ENCODE measurements around the gene GMCL1. TPM values are rescaled to one million over a fixed set of nuclear protein-coding genes. Genes with fewer than 3 reads are reported as not detected.

Gene GMCL1
- total and polyA plus RNA-seq, 9 of the 15 experiments (the other 6 are each of a cell fraction or from before 2014, with no cell fraction given) = 7.0 to 27.3 (median 15.4) TPM

DNA sequence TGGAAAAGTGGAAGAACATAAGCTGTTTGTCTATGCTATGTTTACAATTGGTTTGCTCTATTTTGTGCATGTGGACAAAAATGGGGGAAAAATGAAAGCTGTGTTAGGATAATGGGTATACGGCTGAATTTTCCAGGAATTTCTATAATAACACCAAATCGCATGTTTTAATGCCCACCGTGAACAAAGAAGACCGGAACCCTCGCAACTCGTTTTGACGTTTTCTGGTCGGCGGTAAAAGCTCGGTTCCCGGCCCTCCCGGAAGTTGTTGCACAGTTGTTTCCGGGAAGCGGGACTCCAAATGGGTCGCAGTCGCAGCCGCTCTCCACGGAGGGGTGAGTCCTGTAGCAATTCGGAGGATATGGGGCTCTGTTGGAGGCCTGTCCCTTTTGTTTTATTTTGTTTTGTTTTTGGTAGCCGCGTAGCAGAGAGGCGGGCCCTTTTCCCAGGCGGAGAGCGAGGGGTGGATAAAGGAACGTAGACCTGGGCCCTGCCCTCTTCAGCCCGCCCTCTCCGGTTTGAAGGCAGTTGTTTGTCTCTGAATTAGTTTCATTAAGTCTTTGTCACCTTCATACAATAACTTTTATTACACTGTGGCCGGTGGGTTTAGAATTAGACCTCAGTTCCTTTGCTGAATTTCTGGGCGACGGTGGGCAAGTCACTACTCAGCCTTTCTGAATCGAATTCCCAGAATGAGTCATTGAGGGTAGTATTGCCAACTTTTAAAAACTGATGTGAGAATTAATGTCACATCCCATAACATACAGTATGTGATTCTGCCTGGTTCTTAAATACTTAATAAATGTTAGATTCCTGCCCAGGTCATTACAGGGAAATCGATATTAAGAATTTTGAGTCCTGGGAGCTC is 64.5 kb downstream of the GMCL1 start, which contains the start of gene SNRNP27 (continued):
- TF ChIP-seq SIN3A (IDR thresholded peaks at IDR 0.05; ENCODE audit: borderline replicate concordance in 2 of 2, control insufficient read depth in 1 of 2, low read depth in 2 of 2, low read length in 2 of 2) (peak; percentile 48 to 62; a peak in 2 of 4 replicates), SMARCA5 (IDR thresholded peaks at IDR 0.05) (no peak), CEBPG (CRISPR knock-in tag; IDR thresholded peaks at IDR 0.05) (no peak), CEBPG (tag; conservative IDR thresholded peaks at IDR 0.05 in 1 of 2, IDR thresholded peaks at IDR 0.05 in 1 of 2) (no peak), GTF2E2 (tag; IDR thresholded peaks at IDR 0.05) (peak; percentile 31), MTA1 (IDR thresholded peaks at IDR 0.05; ENCODE audit: borderline replicate concordance) (0 out of 2 replicates have a peak, but pooled peaks have one; percentile 42), TCF3 (CRISPR knock-in tag; IDR thresholded peaks at IDR 0.05) (no peak), EHMT2 (IDR thresholded peaks at IDR 0.05) (peak; percentile 71; the same call in 1 of the 2 replicates), TBL1XR1 (IDR thresholded peaks at IDR 0.05; ENCODE audit: low read length in 2 of 2) (peak in 1 of 2 experiments; percentile 44; a peak in 1 of 4 replicates), TBP (optimal IDR thresholded peaks at IDR 0.05; ENCODE audit: low read depth, low read length) (peak; percentile 99), NCOA6 (IDR thresholded peaks at IDR 0.05) (no peak), BMI1 (IDR thresholded peaks at IDR 0.05; ENCODE audit: low read length) (no peak), ZNF282 (CRISPR knock-in tag; IDR thresholded peaks at IDR 0.05) (no peak)
- TF ChIP-seq, protein P1, sequence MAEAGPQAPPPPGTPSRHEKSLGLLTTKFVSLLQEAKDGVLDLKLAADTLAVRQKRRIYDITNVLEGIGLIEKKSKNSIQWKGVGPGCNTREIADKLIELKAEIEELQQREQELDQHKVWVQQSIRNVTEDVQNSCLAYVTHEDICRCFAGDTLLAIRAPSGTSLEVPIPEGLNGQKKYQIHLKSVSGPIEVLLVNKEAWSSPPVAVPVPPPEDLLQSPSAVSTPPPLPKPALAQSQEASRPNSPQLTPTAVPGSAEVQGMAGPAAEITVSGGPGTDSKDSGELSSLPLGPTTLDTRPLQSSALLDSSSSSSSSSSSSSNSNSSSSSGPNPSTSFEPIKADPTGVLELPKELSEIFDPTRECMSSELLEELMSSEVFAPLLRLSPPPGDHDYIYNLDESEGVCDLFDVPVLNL (CRISPR knock-in tag; IDR thresholded peaks at IDR 0.05; ENCODE audit: low read depth) = 0 out of 2 replicates have a peak, but pooled peaks have one; percentile 36
- TF ChIP-seq, protein P2, sequence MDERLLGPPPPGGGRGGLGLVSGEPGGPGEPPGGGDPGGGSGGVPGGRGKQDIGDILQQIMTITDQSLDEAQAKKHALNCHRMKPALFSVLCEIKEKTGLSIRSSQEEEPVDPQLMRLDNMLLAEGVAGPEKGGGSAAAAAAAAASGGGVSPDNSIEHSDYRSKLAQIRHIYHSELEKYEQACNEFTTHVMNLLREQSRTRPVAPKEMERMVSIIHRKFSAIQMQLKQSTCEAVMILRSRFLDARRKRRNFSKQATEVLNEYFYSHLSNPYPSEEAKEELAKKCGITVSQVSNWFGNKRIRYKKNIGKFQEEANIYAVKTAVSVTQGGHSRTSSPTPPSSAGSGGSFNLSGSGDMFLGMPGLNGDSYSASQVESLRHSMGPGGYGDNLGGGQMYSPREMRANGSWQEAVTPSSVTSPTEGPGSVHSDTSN (CRISPR knock-in tag; IDR thresholded peaks at IDR 0.05; ENCODE audit: low read depth) = no peak
- TF ChIP-seq, protein P2 (tag; conservative IDR thresholded peaks at IDR 0.05; ENCODE audit: low read depth) = no peak
- TF ChIP-seq, protein P3, sequence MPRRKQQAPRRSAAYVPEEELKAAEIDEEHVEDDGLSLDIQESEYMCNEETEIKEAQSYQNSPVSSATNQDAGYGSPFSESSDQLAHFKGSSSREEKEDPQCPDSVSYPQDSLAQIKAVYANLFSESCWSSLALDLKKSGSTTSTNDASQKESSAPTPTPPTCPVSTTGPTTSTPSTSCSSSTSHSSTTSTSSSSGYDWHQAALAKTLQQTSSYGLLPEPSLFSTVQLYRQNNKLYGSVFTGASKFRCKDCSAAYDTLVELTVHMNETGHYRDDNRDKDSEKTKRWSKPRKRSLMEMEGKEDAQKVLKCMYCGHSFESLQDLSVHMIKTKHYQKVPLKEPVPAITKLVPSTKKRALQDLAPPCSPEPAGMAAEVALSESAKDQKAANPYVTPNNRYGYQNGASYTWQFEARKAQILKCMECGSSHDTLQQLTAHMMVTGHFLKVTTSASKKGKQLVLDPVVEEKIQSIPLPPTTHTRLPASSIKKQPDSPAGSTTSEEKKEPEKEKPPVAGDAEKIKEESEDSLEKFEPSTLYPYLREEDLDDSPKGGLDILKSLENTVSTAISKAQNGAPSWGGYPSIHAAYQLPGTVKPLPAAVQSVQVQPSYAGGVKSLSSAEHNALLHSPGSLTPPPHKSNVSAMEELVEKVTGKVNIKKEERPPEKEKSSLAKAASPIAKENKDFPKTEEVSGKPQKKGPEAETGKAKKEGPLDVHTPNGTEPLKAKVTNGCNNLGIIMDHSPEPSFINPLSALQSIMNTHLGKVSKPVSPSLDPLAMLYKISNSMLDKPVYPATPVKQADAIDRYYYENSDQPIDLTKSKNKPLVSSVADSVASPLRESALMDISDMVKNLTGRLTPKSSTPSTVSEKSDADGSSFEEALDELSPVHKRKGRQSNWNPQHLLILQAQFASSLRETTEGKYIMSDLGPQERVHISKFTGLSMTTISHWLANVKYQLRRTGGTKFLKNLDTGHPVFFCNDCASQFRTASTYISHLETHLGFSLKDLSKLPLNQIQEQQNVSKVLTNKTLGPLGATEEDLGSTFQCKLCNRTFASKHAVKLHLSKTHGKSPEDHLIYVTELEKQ (CRISPR knock-in tag; IDR thresholded peaks at IDR 0.05) = no peak
- TF ChIP-seq, protein P4, sequence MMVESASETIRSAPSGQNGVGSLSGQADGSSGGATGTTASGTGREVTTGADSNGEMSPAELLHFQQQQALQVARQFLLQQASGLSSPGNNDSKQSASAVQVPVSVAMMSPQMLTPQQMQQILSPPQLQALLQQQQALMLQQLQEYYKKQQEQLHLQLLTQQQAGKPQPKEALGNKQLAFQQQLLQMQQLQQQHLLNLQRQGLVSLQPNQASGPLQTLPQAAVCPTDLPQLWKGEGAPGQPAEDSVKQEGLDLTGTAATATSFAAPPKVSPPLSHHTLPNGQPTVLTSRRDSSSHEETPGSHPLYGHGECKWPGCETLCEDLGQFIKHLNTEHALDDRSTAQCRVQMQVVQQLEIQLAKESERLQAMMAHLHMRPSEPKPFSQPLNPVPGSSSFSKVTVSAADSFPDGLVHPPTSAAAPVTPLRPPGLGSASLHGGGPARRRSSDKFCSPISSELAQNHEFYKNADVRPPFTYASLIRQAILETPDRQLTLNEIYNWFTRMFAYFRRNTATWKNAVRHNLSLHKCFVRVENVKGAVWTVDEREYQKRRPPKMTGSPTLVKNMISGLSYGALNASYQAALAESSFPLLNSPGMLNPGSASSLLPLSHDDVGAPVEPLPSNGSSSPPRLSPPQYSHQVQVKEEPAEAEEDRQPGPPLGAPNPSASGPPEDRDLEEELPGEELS (CRISPR knock-in tag; IDR thresholded peaks at IDR 0.05; ENCODE audit: borderline replicate concordance) = no peak
